ENCODE data around the gene NLRP5.

NLRP5 gene

DNA sequence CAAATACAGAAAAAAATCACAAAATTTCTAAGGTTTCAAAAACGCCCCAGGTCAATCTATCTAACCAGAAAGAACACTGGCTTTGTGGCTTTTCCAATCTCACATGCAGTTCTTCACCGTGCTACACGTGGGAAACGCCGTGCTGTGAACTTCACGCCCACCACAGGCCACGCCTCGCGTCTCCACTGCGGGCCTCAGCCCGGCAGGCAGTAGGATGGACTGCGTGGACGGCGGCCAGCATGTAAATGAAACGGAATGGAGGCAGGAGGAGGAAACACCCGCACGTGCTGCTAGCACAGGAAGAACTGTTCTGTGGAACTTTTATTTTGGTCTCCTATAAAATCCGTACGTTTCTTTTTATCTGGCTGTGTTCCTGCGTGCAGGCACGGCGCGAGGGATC is 110.7 kb downstream of the NLRP5 start:
- TF ChIP-seq ZNF629 (tag by site-specific recombination; IDR thresholded peaks at IDR 0.05) (no peak), YY2 (tag by site-specific recombination; IDR thresholded peaks at IDR 0.05) (no peak), HOXA7 (CRISPR knock-in tag; IDR thresholded peaks at IDR 0.05; ENCODE audit: borderline replicate concordance) (no peak), RBAK (tag by site-specific recombination; IDR thresholded peaks at IDR 0.05) (no peak), YY1 (tag by site-specific recombination; IDR thresholded peaks at IDR 0.05) (no peak), ZNF777 (tag by site-specific recombination; IDR thresholded peaks at IDR 0.05; ENCODE audit: borderline replicate concordance) (no peak)
- H3K27ac ChIP-seq (ENCODE audit: extremely low read depth, low read depth, low read length), result no peak overlapping the region
- ChIA-PET CTCF (interaction anchor here (3.7 kb wide), 1 partner anchor 16 kb away, joined by 15 read pairs; no protein-coding TSS in a partner anchor), POLR2A (no interaction called here)
- H3K4me1 ChIP-seq (ENCODE audit: control insufficient read depth, insufficient read depth, low read length), result no peaks in the 10 kb centered on the region
- H3K4me3 ChIP-seq (ENCODE audit: low read depth, low read length), result no peak overlapping the region
- no peaks in the 10 kb centered on the region for H3K9me3 ChIP-seq (ENCODE audit: control insufficient read depth, insufficient read depth, low read depth, low read length)
- H3K36me3 ChIP-seq (ENCODE audit: control insufficient read depth in 2 of 2, insufficient read depth in 1 of 2, low read length in 2 of 2), result peaks cover 8 to 60% of the 10 kb centered on the region in 2 experiments; a peak in 2 of 3 replicates

DNA sequence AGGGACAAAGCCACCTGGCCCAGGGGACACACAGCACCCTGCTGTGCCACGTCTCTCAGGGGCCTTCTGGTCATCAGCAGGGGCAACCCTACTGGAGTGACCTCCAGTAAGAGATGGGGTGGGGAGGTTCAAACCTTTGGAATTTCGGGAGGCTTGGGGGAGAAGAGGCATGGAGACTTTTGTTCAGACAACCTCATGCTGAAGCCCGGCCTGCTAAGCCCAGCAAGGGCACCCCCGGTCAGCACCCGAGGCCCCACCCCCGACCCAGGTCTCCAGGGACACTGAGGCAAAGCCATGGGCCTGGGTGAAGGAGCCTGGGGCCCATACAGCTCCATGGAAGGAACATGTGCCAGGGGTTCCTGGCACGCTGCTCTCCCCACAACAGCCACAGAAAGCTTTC is 111.2 kb downstream of the NLRP5 start:
- POLR2A ChIA-PET, result no interaction called here
- peaks cover 8 to 62% of the 10 kb centered on the region in 2 experiments; a peak in 2 of 3 replicates for H3K36me3 ChIP-seq (ENCODE audit: control insufficient read depth in 2 of 2, insufficient read depth in 1 of 2, low read length in 2 of 2)

More for the DNA sequence above, 111.2 kb downstream of the NLRP5 start:
- TF ChIP-seq, protein P1, sequence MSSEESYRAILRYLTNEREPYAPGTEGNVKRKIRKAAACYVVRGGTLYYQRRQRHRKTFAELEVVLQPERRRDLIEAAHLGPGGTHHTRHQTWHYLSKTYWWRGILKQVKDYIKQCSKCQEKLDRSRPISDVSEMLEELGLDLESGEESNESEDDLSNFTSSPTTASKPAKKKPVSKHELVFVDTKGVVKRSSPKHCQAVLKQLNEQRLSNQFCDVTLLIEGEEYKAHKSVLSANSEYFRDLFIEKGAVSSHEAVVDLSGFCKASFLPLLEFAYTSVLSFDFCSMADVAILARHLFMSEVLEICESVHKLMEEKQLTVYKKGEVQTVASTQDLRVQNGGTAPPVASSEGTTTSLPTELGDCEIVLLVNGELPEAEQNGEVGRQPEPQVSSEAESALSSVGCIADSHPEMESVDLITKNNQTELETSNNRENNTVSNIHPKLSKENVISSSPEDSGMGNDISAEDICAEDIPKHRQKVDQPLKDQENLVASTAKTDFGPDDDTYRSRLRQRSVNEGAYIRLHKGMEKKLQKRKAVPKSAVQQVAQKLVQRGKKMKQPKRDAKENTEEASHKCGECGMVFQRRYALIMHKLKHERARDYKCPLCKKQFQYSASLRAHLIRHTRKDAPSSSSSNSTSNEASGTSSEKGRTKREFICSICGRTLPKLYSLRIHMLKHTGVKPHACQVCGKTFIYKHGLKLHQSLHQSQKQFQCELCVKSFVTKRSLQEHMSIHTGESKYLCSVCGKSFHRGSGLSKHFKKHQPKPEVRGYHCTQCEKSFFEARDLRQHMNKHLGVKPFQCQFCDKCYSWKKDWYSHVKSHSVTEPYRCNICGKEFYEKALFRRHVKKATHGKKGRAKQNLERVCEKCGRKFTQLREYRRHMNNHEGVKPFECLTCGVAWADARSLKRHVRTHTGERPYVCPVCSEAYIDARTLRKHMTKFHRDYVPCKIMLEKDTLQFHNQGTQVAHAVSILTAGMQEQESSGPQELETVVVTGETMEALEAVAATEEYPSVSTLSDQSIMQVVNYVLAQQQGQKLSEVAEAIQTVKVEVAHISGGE (tag by site-specific recombination; conservative IDR thresholded peaks at IDR 0.05; ENCODE audit: low read depth), result no peak
- TF ChIP-seq, protein P2, sequence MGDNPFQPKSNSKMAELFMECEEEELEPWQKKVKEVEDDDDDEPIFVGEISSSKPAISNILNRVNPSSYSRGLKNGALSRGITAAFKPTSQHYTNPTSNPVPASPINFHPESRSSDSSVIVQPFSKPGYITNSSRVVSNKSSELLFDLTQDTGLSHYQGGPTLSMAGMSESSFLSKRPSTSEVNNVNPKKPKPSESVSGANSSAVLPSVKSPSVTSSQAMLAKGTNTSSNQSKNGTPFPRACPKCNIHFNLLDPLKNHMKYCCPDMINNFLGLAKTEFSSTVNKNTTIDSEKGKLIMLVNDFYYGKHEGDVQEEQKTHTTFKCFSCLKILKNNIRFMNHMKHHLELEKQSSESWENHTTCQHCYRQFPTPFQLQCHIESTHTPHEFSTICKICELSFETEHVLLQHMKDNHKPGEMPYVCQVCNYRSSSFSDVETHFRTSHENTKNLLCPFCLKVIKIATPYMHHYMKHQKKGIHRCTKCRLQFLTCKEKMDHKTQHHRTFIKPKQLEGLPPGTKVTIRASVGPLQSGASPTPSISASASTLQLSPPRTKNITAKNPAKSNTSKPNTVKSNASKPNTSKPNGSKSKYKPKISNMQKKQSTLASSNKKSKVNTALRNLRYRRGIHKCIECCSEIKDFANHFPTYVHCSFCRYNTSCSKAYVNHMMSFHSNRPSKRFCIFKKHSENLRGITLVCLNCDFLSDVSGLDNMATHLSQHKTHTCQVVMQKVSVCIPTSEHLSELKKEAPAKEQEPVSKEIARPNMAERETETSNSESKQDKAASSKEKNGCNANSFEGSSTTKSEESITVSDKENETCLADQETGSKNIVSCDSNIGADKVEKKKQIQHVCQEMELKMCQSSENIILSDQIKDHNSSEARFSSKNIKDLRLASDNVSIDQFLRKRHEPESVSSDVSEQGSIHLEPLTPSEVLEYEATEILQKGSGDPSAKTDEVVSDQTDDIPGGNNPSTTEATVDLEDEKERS (tag by site-specific recombination; IDR thresholded peaks at IDR 0.05), result no peak
- TF ChIP-seq SP2 (tag by site-specific recombination; IDR thresholded peaks at IDR 0.05) (no peak), PRDM4 (tag by site-specific recombination; IDR thresholded peaks at IDR 0.05) (no peak), ZNF202 (tag by site-specific recombination; IDR thresholded peaks at IDR 0.05; ENCODE audit: borderline replicate concordance) (no peak), KLF17 (tag by site-specific recombination; IDR thresholded peaks at IDR 0.05) (no peak), ZNF138 (tag by site-specific recombination; IDR thresholded peaks at IDR 0.05; ENCODE audit: borderline replicate concordance) (no peak), ZNF664 (tag by site-specific recombination; IDR thresholded peaks at IDR 0.05) (no peak), TSHZ1 (tag by site-specific recombination; IDR thresholded peaks at IDR 0.05; ENCODE audit: borderline replicate concordance) (no peak)
- H3K4me1 ChIP-seq (ENCODE audit: control insufficient read depth, insufficient read depth, low read length), result no peaks in the 10 kb centered on the region
- no peak overlapping the region for H3K27ac ChIP-seq (ENCODE audit: extremely low read depth, low read depth, low read length)
- no peak overlapping the region for H3K4me3 ChIP-seq (ENCODE audit: low read depth, low read length)
- no peaks in the 10 kb centered on the region for H3K9me3 ChIP-seq (ENCODE audit: control insufficient read depth, insufficient read depth, low read depth, low read length)
- CTCF ChIA-PET, result interaction anchor here (3.7 kb wide), 1 partner anchor 17 kb away, joined by 15 read pairs; no protein-coding TSS in a partner anchor
